HepG2 (cell line): ENCODE data around the gene ELK1. TPM values are rescaled to one million over a fixed set of nuclear protein-coding genes. Genes with fewer than 3 reads are reported as not detected.

Experiments
- AHR ChIP-seq: IDR thresholded peaks from 2 replicates; pipeline ENCODE4 v1.6.1; 2018; ENCODE audit warnings: missing genetic modification reagents, missing compliant biosample characterization
- BCL6 ChIP-seq: IDR thresholded peaks from 2 replicates; pipeline ENCODE4 v1.6.1; 2016; ENCODE audit warnings: missing genetic modification reagents, missing compliant biosample characterization
- BRD4 ChIP-seq: sonication (generic); formaldehyde crosslinking; IDR thresholded peaks from 2 replicates; pipeline ENCODE4 v1.4.0; 2020; ENCODE audit warnings: missing genetic modification reagents
- CCDC6 ChIP-seq: sonication (generic); formaldehyde crosslinking; IDR thresholded peaks from 2 replicates; pipeline ENCODE4 v1.8.1; 2022; ENCODE audit warnings: mild to moderate bottlenecking, missing genetic modification reagents, moderate library complexity
- CEBPG ChIP-seq: IDR thresholded peaks from 2 replicates; pipeline ENCODE4 v1.6.1; 2016
- ELF4 ChIP-seq: sonication (generic); formaldehyde crosslinking; IDR thresholded peaks from 2 replicates; pipeline ENCODE4 v1.5.0; 2020; ENCODE audit warnings: missing genetic modification reagents, mild to moderate bottlenecking, moderate library complexity, borderline replicate concordance
- FOXC1 ChIP-seq: sonication (generic); formaldehyde crosslinking; IDR thresholded peaks from 2 replicates; pipeline ENCODE4 v1.8.0; 2022; ENCODE audit warnings: mild to moderate bottlenecking, missing genetic modification reagents, borderline replicate concordance
- GABPB1 ChIP-seq: IDR thresholded peaks from 2 replicates; pipeline ENCODE4 v1.6.1; 2016; ENCODE audit warnings: mild to moderate bottlenecking, missing genetic modification reagents, moderate library complexity, missing compliant biosample characterization
- GLI4 ChIP-seq: sonication (generic); formaldehyde crosslinking; IDR thresholded peaks from 2 replicates; pipeline ENCODE4 v1.5.1; 2020; ENCODE audit warnings: missing genetic modification reagents, mild to moderate bottlenecking, moderate library complexity, borderline replicate concordance
- MYC ChIP-seq: sonication (generic); formaldehyde crosslinking; IDR thresholded peaks from 2 replicates; pipeline ENCODE4 v1.9.0; 2021; ENCODE audit warnings: missing genetic modification reagents, borderline replicate concordance
- RXRB ChIP-seq: IDR thresholded peaks from 2 replicates; pipeline ENCODE4 v1.6.1; 2016; ENCODE audit warnings: borderline replicate concordance, missing genetic modification reagents, missing compliant biosample characterization
- SOX13 ChIP-seq, 3 experiments: fragments of 450-650 bp in 1 of 3; sonication (generic) in 1 of 3; formaldehyde crosslinking in 1 of 3; IDR thresholded peaks in 2 of 3; conservative IDR thresholded peaks in 1 of 3; 2 replicates each; pipeline versions ENCODE4 v1.5.0 to v1.6.1; 2016 to 2020; ENCODE audit warnings: antibody characterized with exemption in 1 of 3, mild to moderate bottlenecking in 1 of 3, missing compliant biosample characterization in 1 of 3, missing genetic modification reagents in 1 of 3, moderate library complexity in 1 of 3
- ZBTB21 ChIP-seq: sonication (generic); formaldehyde crosslinking; IDR thresholded peaks from 2 replicates; pipeline ENCODE4 v1.4.0; 2020; ENCODE audit warnings: missing genetic modification reagents
- ZFAT ChIP-seq: sonication (generic); formaldehyde crosslinking; conservative IDR thresholded peaks from 2 replicates; pipeline ENCODE4 v1.8.1; 2023; ENCODE audit warnings: missing genetic modification reagents, inconsistent platforms
- ZIK1 ChIP-seq: sonication (generic); formaldehyde crosslinking; IDR thresholded peaks from 2 replicates; pipeline ENCODE4 v1.5.0; 2020; ENCODE audit warnings: mild to moderate bottlenecking, low read depth, missing genetic modification reagents, borderline replicate concordance
- ZNF121 ChIP-seq: sonication (generic); formaldehyde crosslinking; IDR thresholded peaks from 2 replicates; pipeline ENCODE4 v1.5.0; 2020; ENCODE audit warnings: mild to moderate bottlenecking, missing genetic modification reagents
- ZNF124 ChIP-seq: sonication (generic); formaldehyde crosslinking; IDR thresholded peaks from 2 replicates; pipeline ENCODE4 v1.4.0; 2020; ENCODE audit warnings: missing genetic modification reagents
- ZNF274 ChIP-seq: sonication (generic); formaldehyde crosslinking; IDR thresholded peaks from 2 replicates; pipeline ENCODE4 v1.5.1; 2020; ENCODE audit warnings: mild to moderate bottlenecking, missing genetic modification reagents
- ZNF317 ChIP-seq: sonication (generic); formaldehyde crosslinking; IDR thresholded peaks from 2 replicates; pipeline ENCODE4 v1.5.0; 2020; ENCODE audit warnings: mild to moderate bottlenecking, missing genetic modification reagents
- ZNF451 ChIP-seq: sonication (generic); formaldehyde crosslinking; IDR thresholded peaks from 2 replicates; pipeline ENCODE4 v1.5.0; 2020; ENCODE audit warnings: mild to moderate bottlenecking, missing genetic modification reagents
- ZNF766 ChIP-seq: sonication (generic); formaldehyde crosslinking; IDR thresholded peaks from 2 replicates; pipeline ENCODE4 v1.5.0; 2020; ENCODE audit warnings: missing genetic modification reagents, borderline replicate concordance
- polyA plus RNA-seq, 8 experiments: library from polyadenylated mRNA; depleted of rRNA in 3 of 8; stranded (reverse) in 7 of 8; unstranded in 1 of 8; fragments of >200 nt; fragmentation: Illumina TruSeq in 4 of 8; extraction: Trizol in 4 of 8; gene quantifications; 2 replicates each; pipeline versions ENCODE4 v1.2.1 to v1.2.3, GENCODE V29; 2011 to 2016; ENCODE audit warnings: low read depth in 4 of 8, missing spikeins in 1 of 8, mixed read lengths in 1 of 8; ENCODE audit not compliant: insufficient read depth in 1 of 8
- total RNA-seq, 5 experiments: library from RNA; depleted of rRNA; stranded (reverse); fragments of >200 nt; fragmentation: Illumina TruSeq; extraction: Trizol; gene quantifications; 2 replicates each; pipeline ENCODE4 v1.2.3, GENCODE V29; 2016; ENCODE audit warnings: low read depth in 1 of 5
- TF ChIP-seq, protein P1 (sequence below): IDR thresholded peaks from 2 replicates; pipeline ENCODE4 v1.6.1; 2016
- TF ChIP-seq, protein P2 (sequence below): sonication (generic); formaldehyde crosslinking; IDR thresholded peaks from 2 replicates; pipeline ENCODE4 v1.4.0; 2020; ENCODE audit warnings: mild to moderate bottlenecking, missing genetic modification reagents, borderline replicate concordance
- TF ChIP-seq, protein P3 (sequence below): sonication (generic); formaldehyde crosslinking; IDR thresholded peaks from 2 replicates; pipeline ENCODE4 v1.5.0; 2020; ENCODE audit warnings: missing genetic modification reagents

The ELK1 gene
- total and polyA plus RNA-seq, 2 of the 13 experiments (the other 11 are each of a cell fraction or from before 2014, with no cell fraction given) = 4.3 to 7.2 TPM

DNA sequence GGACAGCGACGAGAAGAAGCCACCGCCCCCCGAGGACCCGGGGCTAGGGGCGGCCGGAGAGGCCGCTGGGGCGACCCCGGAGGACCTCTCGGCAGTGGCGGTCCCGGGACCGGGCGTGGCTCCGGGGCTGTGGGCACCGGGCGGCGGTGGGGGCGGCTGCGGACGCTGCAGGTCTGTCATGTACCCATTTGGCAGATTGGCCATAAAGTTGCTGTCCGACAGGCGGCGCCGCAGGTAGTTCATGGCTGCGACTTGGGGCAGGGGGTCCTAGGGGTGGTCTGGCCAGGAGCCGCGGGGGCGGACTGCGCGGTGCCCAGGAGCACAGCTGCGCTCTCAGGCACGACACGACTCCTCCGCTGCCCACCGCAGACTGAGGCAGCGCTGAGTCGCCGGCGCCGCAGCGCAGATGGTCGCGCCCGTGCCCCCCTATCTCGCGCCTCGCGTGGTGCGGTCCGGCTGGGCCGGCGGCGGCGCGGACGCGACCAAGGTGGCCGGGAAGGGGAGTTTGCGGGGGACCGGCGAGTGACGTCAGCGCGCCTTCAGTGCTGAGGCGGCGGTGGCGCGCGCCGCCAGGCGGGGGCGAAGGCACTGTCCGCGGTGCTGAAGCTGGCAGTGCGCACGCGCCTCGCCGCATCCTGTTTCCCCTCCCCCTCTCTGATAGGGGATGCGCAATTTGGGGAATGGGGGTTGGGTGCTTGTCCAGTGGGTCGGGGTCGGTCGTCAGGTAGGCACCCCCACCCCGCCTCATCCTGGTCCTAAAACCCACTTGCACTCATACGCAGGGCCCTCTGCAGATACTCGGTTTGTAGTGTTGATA is 30.7 kb downstream of the ELK1 start, which contains the start of gene SYN1 (continued):
- peak; percentile 48; the same call in 1 of the 2 replicates for TF ChIP-seq MYC (CRISPR knock-in tag)
- no peak for TF ChIP-seq SOX13 (IDR thresholded peaks at IDR 0.05)
- TF ChIP-seq SOX13 (CRISPR knock-in tag; conservative IDR thresholded peaks at IDR 0.05 in 1 of 2, IDR thresholded peaks at IDR 0.05 in 1 of 2) = no peak
- 0 out of 2 replicates have a peak, but pooled peaks have one; percentile 48 for TF ChIP-seq ZNF274
- no peak for TF ChIP-seq ZIK1
- TF ChIP-seq RXRB (CRISPR knock-in tag) = 0 out of 2 replicates have a peak, but pooled peaks have one; percentile 31
- TF ChIP-seq ZNF766 = 0 out of 2 replicates have a peak, but pooled peaks have one; percentile 60
- TF ChIP-seq ZFAT = no peak
- no peak for TF ChIP-seq ZNF317 (CRISPR knock-in tag)
- TF ChIP-seq, protein P1, sequence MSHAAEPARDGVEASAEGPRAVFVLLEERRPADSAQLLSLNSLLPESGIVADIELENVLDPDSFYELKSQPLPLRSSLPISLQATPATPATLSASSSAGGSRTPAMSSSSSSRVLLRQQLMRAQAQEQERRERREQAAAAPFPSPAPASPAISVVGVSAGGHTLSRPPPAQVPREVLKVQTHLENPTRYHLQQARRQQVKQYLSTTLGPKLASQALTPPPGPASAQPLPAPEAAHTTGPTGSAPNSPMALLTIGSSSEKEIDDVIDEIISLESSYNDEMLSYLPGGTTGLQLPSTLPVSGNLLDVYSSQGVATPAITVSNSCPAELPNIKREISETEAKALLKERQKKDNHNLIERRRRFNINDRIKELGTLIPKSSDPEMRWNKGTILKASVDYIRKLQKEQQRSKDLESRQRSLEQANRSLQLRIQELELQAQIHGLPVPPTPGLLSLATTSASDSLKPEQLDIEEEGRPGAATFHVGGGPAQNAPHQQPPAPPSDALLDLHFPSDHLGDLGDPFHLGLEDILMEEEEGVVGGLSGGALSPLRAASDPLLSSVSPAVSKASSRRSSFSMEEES (CRISPR knock-in tag) = peak; percentile 52; the same call in 1 of the 2 replicates
- TF ChIP-seq ELF4 (CRISPR knock-in tag) = no peak
- TF ChIP-seq GLI4 (CRISPR knock-in tag) = peak; percentile 55; the same call in 1 of the 2 replicates
- TF ChIP-seq, protein P2, sequence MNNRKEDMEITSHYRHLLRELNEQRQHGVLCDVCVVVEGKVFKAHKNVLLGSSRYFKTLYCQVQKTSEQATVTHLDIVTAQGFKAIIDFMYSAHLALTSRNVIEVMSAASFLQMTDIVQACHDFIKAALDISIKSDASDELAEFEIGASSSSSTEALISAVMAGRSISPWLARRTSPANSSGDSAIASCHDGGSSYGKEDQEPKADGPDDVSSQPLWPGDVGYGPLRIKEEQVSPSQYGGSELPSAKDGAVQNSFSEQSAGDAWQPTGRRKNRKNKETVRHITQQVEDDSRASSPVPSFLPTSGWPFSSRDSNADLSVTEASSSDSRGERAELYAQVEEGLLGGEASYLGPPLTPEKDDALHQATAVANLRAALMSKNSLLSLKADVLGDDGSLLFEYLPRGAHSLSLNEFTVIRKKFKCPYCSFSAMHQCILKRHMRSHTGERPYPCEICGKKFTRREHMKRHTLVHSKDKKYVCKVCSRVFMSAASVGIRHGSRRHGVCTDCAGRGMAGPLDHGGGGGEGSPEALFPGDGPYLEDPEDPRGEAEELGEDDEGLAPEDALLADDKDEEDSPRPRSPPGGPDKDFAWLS = no peak
- TF ChIP-seq ZNF124 (CRISPR knock-in tag) = 0 out of 2 replicates have a peak, but pooled peaks have one; percentile 57
- TF ChIP-seq ZNF451 (CRISPR knock-in tag) = 0 out of 2 replicates have a peak, but pooled peaks have one; percentile 33
- peak; percentile 46; the same call in 1 of the 2 replicates for TF ChIP-seq CCDC6
- TF ChIP-seq BRD4 (CRISPR knock-in tag) = no peak
- peak; percentile 64 for TF ChIP-seq GABPB1
- TF ChIP-seq ZBTB21 (CRISPR knock-in tag) = peak; percentile 59; the same call in 1 of the 2 replicates
- TF ChIP-seq FOXC1 (CRISPR knock-in tag) = no peak
- TF ChIP-seq, protein P3, sequence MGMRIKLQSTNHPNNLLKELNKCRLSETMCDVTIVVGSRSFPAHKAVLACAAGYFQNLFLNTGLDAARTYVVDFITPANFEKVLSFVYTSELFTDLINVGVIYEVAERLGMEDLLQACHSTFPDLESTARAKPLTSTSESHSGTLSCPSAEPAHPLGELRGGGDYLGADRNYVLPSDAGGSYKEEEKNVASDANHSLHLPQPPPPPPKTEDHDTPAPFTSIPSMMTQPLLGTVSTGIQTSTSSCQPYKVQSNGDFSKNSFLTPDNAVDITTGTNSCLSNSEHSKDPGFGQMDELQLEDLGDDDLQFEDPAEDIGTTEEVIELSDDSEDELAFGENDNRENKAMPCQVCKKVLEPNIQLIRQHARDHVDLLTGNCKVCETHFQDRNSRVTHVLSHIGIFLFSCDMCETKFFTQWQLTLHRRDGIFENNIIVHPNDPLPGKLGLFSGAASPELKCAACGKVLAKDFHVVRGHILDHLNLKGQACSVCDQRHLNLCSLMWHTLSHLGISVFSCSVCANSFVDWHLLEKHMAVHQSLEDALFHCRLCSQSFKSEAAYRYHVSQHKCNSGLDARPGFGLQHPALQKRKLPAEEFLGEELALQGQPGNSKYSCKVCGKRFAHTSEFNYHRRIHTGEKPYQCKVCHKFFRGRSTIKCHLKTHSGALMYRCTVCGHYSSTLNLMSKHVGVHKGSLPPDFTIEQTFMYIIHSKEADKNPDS (CRISPR knock-in tag) = no peak
- TF ChIP-seq CEBPG (CRISPR knock-in tag) = no peak
- TF ChIP-seq ZNF121 (CRISPR knock-in tag) = no peak
- TF ChIP-seq AHR = 0 out of 2 replicates have a peak, but pooled peaks have one; percentile 41
- peak; percentile 28; the same call in 1 of the 2 replicates for TF ChIP-seq BCL6 (CRISPR knock-in tag)
